GM12872 (cell line): ENCODE measurements around the gene TEX13B.
A peak's percentile ranks its signal among the peaks of the same experiment; 100 is the strongest.

Experiments used
- TF ChIP-seq, protein P1 (sequence below): IDR thresholded peaks from 3 replicates; pipeline ENCODE4 v1.5.1; 2011; ENCODE audit warnings: low read depth, mild to moderate bottlenecking, low read length, moderate library complexity; ENCODE audit not compliant: insufficient read depth

Gene TEX13B

DNA sequence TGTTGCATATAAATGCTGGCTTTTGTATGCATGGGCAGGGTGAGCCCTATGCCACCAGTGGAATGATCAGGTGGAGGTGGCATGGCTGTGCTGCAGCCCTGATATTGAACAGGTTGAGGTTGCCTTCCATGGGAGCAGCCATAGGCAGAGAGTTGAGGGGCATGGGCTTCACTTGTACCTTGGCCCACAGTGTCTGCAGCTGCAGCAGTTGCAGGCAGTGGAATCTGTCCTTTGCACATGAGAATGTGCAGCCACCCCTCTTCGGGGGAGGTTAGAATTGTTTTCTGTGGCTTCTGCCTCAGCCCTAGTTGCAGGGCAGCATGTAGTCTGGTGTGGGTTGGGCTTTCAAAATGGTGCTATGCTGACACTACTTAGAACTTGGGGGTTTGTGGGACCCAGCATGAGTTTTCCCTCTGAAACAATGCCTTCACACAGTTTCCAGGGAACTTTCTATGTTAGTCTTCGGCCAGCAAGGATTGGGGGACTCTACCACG lies 37.3 kb upstream of the TEX13B start:
- TF ChIP-seq, protein P1, sequence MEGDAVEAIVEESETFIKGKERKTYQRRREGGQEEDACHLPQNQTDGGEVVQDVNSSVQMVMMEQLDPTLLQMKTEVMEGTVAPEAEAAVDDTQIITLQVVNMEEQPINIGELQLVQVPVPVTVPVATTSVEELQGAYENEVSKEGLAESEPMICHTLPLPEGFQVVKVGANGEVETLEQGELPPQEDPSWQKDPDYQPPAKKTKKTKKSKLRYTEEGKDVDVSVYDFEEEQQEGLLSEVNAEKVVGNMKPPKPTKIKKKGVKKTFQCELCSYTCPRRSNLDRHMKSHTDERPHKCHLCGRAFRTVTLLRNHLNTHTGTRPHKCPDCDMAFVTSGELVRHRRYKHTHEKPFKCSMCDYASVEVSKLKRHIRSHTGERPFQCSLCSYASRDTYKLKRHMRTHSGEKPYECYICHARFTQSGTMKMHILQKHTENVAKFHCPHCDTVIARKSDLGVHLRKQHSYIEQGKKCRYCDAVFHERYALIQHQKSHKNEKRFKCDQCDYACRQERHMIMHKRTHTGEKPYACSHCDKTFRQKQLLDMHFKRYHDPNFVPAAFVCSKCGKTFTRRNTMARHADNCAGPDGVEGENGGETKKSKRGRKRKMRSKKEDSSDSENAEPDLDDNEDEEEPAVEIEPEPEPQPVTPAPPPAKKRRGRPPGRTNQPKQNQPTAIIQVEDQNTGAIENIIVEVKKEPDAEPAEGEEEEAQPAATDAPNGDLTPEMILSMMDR = no peak

GRCh38 chrX:108018656-108019381 lies 36.6 kb upstream of the TEX13B start:
- TF ChIP-seq, protein P1 = no peak

- TF ChIP-seq, protein P1 = peak; percentile 62
Observed at GRCh38 chrX:108001218-108001814, 19.1 kb upstream of the TEX13B start.

DNA sequence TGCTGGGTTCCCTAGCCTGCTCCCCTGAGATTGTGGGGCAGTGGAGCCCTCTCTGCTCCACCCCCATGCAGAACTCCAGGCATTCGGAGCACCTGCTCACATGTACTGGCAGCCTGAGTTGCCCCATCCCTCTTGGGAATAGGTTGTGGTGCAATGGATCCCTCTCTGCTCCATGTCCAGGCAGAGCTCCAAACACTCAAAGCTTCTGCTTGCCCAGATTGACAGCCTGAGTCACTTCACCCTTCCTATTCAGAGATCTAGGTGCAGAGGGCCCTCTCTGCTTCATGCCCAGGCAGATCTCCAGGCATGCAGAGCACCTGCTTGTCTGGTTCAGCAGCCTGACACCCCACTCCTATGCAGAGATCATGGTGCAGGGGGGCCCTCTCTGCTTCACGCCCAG lies 18.6 kb upstream of the TEX13B start:
- TF ChIP-seq, protein P1 = no peak

DNA sequence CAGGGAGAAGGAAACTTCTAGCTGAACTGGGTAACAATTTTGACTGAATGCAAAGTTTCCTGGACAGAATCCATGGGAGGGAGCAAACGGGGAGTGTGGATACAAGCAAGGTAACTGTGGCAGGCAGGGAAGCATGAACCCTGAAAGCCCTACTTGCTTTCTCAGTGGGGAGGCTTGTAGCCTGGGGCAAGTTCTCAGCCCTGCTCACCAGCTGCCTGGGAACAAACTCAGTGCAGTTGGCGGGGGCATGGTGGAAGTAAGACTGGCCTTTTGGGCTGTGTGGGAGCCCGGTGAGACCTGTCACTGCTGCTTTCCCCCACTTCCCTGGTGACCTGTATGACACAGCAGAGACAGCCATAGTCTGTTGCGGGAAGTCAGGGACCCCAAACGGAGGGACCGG lies 14.0 kb upstream of the TEX13B start:
- TF ChIP-seq, protein P1 = no peak

DNA sequence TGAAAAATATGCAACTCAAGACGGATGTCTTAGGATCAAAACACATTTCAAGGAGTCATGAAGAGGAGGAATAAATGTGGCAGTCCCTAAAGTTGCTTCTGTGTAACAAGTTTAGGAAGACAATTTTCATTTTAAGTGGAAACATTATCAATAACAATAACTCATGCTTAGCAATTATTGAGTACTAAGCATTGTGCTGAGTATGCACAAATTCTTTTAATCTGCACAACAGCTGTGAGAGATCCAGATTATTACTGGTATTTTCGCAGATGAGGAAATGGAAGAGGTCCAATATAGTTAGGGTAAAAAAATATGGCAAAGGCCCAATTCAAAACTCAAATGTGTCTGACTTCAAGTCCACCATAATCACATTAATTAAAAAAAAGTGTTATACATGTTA lies 2.9 kb upstream of the TEX13B start:
- TF ChIP-seq, protein P1 = no peak

- TF ChIP-seq, protein P1 = no peak
Observed at GRCh38 chrX:107979534-107979933, 2.6 kb downstream of the TEX13B start.
